DND-41 (cell line): ENCODE data around the gene SAT2.
A peak's percentile ranks its signal among the peaks of the same experiment; 100 is the strongest.

ENCODE experiments used
- ATAC-seq: fragments of 200-7000 bp; cut with Tn5 transposase; 3 replicates; pipeline ENCODE4 v1.9.1; 2021; ENCODE audit warnings: low read depth; ENCODE audit not compliant: insufficient read depth
- DNase-seq: peaks from one replicate; pipeline ENCODE4 v3.0.0-alpha.2; 2020
- H2AFZ ChIP-seq: 2 replicates; pipeline ENCODE4 v1.6.0; 2012; ENCODE audit warnings: low read depth, low read length
- H3K27ac ChIP-seq: 2 replicates; pipeline ENCODE4 v1.5.1; 2012; ENCODE audit warnings: low read length, inconsistent platforms
- H3K27me3 ChIP-seq: fragments of 200-600 bp; sonication (generic); 2 replicates; pipeline ENCODE4 v1.6.0; 2012; ENCODE audit warnings: low read length, mild to moderate bottlenecking, inconsistent platforms; ENCODE audit not compliant: insufficient read depth, poor library complexity
- H3K36me3 ChIP-seq: 2 replicates; pipeline ENCODE4 v1.5.1; 2012; ENCODE audit warnings: low read length, inconsistent platforms; ENCODE audit not compliant: insufficient read depth
- H3K4me1 ChIP-seq: 2 replicates; pipeline ENCODE4 v1.5.1; 2012; ENCODE audit warnings: mild to moderate bottlenecking, low read length; ENCODE audit not compliant: insufficient read depth
- H3K4me2 ChIP-seq: 2 replicates; pipeline ENCODE4 v1.6.0; 2012; ENCODE audit warnings: mild to moderate bottlenecking, moderate library complexity, low read length, inconsistent platforms; ENCODE audit not compliant: insufficient read depth
- H3K4me3 ChIP-seq, 2 experiments: fragments of 200-600 bp in 1 of 2; shearing (Covaris generic) in 1 of 2; 2 replicates each; pipeline ENCODE4 v1.5.1; 2012 to 2016; ENCODE audit warnings: inconsistent platforms in 2 of 2, low read length in 2 of 2, mild to moderate bottlenecking in 2 of 2, low read depth in 1 of 2, moderate library complexity in 1 of 2
- H3K79me2 ChIP-seq: 2 replicates; pipeline ENCODE4 v1.6.0; 2012; ENCODE audit warnings: low read length, inconsistent platforms; ENCODE audit not compliant: insufficient read depth
- H3K9ac ChIP-seq: 2 replicates; pipeline ENCODE4 v1.6.0; 2012; ENCODE audit warnings: low read depth, mild to moderate bottlenecking, inconsistent platforms, low read length, moderate library complexity
- H3K9me3 ChIP-seq: 2 replicates; pipeline ENCODE4 v1.5.1; 2012; ENCODE audit warnings: low read length, moderate library complexity, mild to moderate bottlenecking, inconsistent platforms; ENCODE audit not compliant: insufficient read depth, severe bottlenecking
- H4K20me1 ChIP-seq: 2 replicates; pipeline ENCODE4 v1.6.0; 2012; ENCODE audit warnings: low read length; ENCODE audit not compliant: insufficient read depth
- EZH2 ChIP-seq: IDR thresholded peaks from 3 replicates; pipeline ENCODE4 v1.6.1; 2012; ENCODE audit warnings: borderline replicate concordance, low read depth, mild to moderate bottlenecking, moderate library complexity, low read length, inconsistent platforms; ENCODE audit not compliant: severe bottlenecking
- TF ChIP-seq, protein P1 (sequence below): IDR thresholded peaks from 2 replicates; pipeline ENCODE4 v1.5.1; 2012; ENCODE audit warnings: borderline replicate concordance, low read length, moderate library complexity, mild to moderate bottlenecking; ENCODE audit not compliant: poor library complexity, severe bottlenecking; ENCODE audit errors: extremely low read depth

Gene SAT2

DNA sequence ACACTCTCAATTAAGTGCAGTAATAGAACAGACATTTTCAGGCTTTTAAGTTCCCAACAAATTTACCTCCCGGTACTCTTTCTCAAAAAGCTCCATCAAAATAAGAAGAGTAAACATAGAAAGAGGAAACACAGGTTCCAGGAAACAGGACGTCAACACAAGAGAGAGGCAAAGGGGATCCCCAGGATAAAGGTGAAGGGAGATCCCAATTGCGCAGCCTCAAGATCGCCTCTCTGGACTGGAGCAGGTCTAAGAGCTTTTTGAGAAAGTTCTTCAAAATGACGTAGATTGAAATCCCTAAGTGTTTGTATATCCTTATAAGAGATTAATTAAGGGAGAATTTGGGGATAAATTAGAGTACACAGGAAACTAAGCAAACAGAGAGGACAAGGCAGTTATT, 9.0 kb downstream of the SAT2 start:
- Histone ChIP-seq H3K4me3 (no peak overlapping the region), H2AFZ (no peak overlapping the region), H3K27me3 (no peaks in the 10 kb centered on the region), H3K9ac (no peak overlapping the region), H3K36me3 (no peaks in the 10 kb centered on the region; the same call in 1 of the 2 replicates), H4K20me1 (peaks cover 5% of the 10 kb centered on the region; the same call in 1 of the 2 replicates), H3K79me2 (peaks cover 8% of the 10 kb centered on the region), H3K27ac (no peak overlapping the region), H3K4me2 (no peak overlapping the region), H3K9me3 (no peaks in the 10 kb centered on the region), H3K4me1 (peaks cover 11% of the 10 kb centered on the region)
- TF ChIP-seq, protein P1, sequence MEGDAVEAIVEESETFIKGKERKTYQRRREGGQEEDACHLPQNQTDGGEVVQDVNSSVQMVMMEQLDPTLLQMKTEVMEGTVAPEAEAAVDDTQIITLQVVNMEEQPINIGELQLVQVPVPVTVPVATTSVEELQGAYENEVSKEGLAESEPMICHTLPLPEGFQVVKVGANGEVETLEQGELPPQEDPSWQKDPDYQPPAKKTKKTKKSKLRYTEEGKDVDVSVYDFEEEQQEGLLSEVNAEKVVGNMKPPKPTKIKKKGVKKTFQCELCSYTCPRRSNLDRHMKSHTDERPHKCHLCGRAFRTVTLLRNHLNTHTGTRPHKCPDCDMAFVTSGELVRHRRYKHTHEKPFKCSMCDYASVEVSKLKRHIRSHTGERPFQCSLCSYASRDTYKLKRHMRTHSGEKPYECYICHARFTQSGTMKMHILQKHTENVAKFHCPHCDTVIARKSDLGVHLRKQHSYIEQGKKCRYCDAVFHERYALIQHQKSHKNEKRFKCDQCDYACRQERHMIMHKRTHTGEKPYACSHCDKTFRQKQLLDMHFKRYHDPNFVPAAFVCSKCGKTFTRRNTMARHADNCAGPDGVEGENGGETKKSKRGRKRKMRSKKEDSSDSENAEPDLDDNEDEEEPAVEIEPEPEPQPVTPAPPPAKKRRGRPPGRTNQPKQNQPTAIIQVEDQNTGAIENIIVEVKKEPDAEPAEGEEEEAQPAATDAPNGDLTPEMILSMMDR = no peak
- TF ChIP-seq EZH2 = no peak
- ATAC-seq (no peak), DNase-seq (no peak)

DNA sequence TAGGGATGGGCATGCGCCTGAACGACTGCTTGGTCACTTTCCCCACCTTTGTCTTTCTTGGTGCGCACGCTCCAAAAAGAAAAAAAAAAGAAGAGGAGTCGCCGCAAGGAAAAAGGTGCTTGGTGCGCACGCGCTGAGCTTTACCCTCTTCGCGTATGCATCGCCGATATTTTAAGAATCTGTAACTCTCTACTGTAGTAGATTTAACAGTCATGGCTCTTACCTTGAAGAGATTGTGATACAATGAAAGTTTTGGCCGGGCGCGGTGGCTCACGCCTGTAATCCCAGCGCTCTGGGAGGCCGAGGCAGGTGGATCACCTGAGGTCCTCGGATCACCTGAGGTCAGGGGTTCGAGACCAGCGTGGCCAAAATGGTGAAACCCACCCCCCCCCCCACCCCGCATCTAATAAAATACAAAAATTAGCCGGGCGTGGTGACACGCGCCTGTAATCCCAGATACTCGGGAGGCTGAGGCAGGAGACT, 12.3 kb downstream of the SAT2 start:
- Histone ChIP-seq H3K4me3 (peak overlapping the region; percentile 38 to 62; a peak in 3 of 4 replicates), H3K79me2 (peaks cover 41% of the 10 kb centered on the region), H2AFZ (peak overlapping the region; percentile 94), H3K4me2 (peak overlapping the region; percentile 74), H3K9me3 (no peaks in the 10 kb centered on the region), H3K27ac (peak overlapping the region; percentile 76), H3K4me1 (peaks cover 43% of the 10 kb centered on the region), H3K36me3 (peaks cover 20% of the 10 kb centered on the region), H3K27me3 (no peaks in the 10 kb centered on the region), H3K9ac (peak overlapping the region; percentile 61), H4K20me1 (peaks cover 30% of the 10 kb centered on the region; the same call in 1 of the 2 replicates)
- TF ChIP-seq EZH2 = no peak
- TF ChIP-seq, protein P1 = no peak
- ATAC-seq (no peak), DNase-seq (no peak)

DNA sequence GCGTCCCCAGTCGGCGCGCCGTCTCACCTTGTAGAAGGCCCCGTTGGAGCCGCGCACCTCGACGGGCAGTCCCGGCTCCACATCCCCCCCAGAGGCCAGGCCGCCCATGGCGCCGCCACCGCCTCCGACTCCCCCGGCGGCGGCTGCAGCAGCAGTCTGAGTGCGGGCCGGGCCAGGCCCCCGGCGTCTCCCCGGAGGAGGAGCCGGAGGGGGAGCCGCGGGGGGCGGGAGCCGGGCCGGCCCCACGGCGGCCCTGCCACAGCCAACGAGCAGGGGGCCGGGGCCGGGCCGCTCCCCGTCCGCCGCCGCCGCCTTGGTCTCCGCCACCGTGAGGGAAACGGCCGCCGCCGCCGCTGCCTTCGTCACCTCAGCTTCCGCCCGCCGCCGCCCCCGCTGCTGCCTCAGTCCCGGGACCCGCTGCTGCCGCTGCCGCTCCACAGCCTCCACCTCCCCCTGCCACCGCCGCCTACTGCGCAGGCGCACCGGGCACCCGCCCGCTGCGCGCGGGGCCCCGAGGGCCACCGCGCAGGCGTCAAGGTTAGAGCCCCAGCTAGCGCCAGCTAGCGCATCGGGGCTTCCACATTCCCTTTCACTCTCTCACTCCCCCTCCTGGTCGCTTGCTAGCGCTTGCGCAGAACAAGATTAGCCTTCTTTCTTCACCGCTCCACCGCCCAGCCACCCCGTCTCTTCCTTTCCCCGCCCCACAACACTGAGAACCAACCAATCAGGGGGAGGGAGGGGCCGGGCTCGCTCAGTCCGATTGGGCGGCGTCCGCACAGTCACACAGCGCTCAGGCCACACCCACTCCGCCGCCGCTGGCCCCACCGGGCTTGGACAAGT, 13.0 kb downstream of the SAT2 start, which contains the start of gene FXR2:
TSS of gene FXR2 (minus strand) at position 473 of the 840 bp plus-strand sequence. CDS start at position 108, 365 bp downstream.
- H3K4me3 ChIP-seq = peak within 1 kb of the TSS; percentile 59 to 69
- H3K27ac ChIP-seq = peak within 1 kb of the TSS; percentile 76
- no peaks in the 10 kb centered on the region for H3K27me3 ChIP-seq
- TF ChIP-seq EZH2 = no peak
- TF ChIP-seq, protein P1 = peak; percentile 85
- H4K20me1 ChIP-seq = peaks cover 35% of the 10 kb centered on the region; the same call in 1 of the 2 replicates
- H3K4me1 ChIP-seq = peaks cover 47% of the 10 kb centered on the region
- DNase-seq (peak; percentile 100), ATAC-seq (peak; percentile 93)
- H3K36me3 ChIP-seq = peaks cover 24% of the 10 kb centered on the region
- H3K9me3 ChIP-seq = no peaks in the 10 kb centered on the region
- peak within 1 kb of the TSS; percentile 94 for H2AFZ ChIP-seq
- H3K9ac ChIP-seq = peak within 1 kb of the TSS; percentile 78
- H3K4me2 ChIP-seq = peak within 1 kb of the TSS; percentile 78
- peaks cover 46% of the 10 kb centered on the region for H3K79me2 ChIP-seq
